Measurements from ENCODE around the gene DDX28. TPM values are rescaled to one million over a fixed set of nuclear protein-coding genes. Genes with fewer than 3 reads are reported as not detected.
A peak's percentile ranks its signal among the peaks of the same experiment; 100 is the strongest.

DDX28 gene
- total and polyA plus RNA-seq, 10 of the 15 experiments (the other 5 are each of a cell fraction or from before 2014, with no cell fraction given): 3.6 to 40.4 (median 20.0) TPM

DNA sequence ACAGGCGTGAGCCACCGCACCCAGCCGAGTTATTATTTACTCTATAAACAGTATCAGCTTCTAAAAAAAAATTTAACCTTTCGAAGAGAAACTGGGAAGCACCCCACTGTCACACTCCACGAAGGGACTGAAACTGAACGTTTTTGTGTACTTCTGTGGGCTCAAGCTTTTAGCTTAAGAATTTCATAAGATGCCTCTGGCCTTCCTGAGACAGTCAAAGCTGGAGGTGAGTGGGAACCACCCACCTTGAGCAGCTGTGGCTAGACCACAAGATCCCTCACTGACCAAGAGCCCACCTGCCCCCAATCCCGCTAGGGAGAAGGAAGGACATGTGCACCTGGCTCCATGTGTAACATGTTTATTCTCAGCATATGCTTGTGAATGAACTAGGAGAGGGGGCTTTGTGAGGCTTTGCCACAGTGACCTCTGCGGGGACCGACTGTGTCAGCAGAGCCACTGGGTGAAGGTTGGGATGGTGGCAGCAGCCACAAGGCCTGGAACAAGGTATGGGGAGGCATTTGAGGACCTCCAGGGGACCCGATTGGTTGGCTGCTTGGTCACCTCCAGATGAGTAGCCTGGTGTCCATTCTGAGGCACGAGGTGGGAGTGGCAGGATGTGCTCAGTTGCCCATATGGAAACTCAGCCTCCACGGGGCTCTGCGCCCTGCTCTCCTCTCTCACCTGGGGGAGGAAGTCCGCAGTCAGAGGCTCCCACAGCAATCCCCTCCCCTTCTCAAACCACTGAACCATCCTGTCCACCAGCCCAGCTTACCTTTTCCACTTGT is 47.5 kb downstream of the DDX28 start (continued):
- TF ChIP-seq NRF1 (conservative IDR thresholded peaks at IDR 0.05; ENCODE audit: low read depth, low read length): no peak
- TF ChIP-seq MXI1 (IDR thresholded peaks at IDR 0.05; ENCODE audit: low read depth, low read length): no peak
- peak; percentile 68; the same call in 1 of the 2 replicates for TF ChIP-seq IRF4 (IDR thresholded peaks at IDR 0.05; ENCODE audit: low read depth, low read length)
- TF ChIP-seq NFYA (IDR thresholded peaks at IDR 0.05; ENCODE audit: borderline replicate concordance, low read depth, low read length): no peak
- TF ChIP-seq JUND (IDR thresholded peaks at IDR 0.05; ENCODE audit: low read depth, low read length): no peak
- peak; percentile 94 for TF ChIP-seq TCF12 (IDR thresholded peaks at IDR 0.05; ENCODE audit: low read depth, low read length)
- peak; percentile 45; the same call in 1 of the 2 replicates for TF ChIP-seq JUNB (IDR thresholded peaks at IDR 0.05)
- TF ChIP-seq ZNF24 (IDR thresholded peaks at IDR 0.05): no peak
- TF ChIP-seq FOXM1 (IDR thresholded peaks at IDR 0.05; ENCODE audit: low read depth, low read length): peak; percentile 75
- TF ChIP-seq ASH2L (IDR thresholded peaks at IDR 0.05; ENCODE audit: borderline replicate concordance, low read depth): no peak
- TF ChIP-seq RAD51 (IDR thresholded peaks at IDR 0.05): no peak
- TF ChIP-seq POLR2A (IDR thresholded peaks at IDR 0.05; ENCODE audit: low read depth, low read length): no peak
- TF ChIP-seq STAT3 (IDR thresholded peaks at IDR 0.05; ENCODE audit: low read depth, low read length): no peak
- TF ChIP-seq BACH1 (IDR thresholded peaks at IDR 0.05; ENCODE audit: borderline replicate concordance): no peak
- TF ChIP-seq, protein P1, sequence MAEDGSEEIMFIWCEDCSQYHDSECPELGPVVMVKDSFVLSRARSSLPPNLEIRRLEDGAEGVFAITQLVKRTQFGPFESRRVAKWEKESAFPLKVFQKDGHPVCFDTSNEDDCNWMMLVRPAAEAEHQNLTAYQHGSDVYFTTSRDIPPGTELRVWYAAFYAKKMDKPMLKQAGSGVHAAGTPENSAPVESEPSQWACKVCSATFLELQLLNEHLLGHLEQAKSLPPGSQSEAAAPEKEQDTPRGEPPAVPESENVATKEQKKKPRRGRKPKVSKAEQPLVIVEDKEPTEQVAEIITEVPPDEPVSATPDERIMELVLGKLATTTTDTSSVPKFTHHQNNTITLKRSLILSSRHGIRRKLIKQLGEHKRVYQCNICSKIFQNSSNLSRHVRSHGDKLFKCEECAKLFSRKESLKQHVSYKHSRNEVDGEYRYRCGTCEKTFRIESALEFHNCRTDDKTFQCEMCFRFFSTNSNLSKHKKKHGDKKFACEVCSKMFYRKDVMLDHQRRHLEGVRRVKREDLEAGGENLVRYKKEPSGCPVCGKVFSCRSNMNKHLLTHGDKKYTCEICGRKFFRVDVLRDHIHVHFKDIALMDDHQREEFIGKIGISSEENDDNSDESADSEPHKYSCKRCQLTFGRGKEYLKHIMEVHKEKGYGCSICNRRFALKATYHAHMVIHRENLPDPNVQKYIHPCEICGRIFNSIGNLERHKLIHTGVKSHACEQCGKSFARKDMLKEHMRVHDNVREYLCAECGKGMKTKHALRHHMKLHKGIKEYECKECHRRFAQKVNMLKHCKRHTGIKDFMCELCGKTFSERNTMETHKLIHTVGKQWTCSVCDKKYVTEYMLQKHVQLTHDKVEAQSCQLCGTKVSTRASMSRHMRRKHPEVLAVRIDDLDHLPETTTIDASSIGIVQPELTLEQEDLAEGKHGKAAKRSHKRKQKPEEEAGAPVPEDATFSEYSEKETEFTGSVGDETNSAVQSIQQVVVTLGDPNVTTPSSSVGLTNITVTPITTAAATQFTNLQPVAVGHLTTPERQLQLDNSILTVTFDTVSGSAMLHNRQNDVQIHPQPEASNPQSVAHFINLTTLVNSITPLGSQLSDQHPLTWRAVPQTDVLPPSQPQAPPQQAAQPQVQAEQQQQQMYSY (CRISPR knock-in tag; IDR thresholded peaks at IDR 0.05): no peak
- TF ChIP-seq, protein P2, sequence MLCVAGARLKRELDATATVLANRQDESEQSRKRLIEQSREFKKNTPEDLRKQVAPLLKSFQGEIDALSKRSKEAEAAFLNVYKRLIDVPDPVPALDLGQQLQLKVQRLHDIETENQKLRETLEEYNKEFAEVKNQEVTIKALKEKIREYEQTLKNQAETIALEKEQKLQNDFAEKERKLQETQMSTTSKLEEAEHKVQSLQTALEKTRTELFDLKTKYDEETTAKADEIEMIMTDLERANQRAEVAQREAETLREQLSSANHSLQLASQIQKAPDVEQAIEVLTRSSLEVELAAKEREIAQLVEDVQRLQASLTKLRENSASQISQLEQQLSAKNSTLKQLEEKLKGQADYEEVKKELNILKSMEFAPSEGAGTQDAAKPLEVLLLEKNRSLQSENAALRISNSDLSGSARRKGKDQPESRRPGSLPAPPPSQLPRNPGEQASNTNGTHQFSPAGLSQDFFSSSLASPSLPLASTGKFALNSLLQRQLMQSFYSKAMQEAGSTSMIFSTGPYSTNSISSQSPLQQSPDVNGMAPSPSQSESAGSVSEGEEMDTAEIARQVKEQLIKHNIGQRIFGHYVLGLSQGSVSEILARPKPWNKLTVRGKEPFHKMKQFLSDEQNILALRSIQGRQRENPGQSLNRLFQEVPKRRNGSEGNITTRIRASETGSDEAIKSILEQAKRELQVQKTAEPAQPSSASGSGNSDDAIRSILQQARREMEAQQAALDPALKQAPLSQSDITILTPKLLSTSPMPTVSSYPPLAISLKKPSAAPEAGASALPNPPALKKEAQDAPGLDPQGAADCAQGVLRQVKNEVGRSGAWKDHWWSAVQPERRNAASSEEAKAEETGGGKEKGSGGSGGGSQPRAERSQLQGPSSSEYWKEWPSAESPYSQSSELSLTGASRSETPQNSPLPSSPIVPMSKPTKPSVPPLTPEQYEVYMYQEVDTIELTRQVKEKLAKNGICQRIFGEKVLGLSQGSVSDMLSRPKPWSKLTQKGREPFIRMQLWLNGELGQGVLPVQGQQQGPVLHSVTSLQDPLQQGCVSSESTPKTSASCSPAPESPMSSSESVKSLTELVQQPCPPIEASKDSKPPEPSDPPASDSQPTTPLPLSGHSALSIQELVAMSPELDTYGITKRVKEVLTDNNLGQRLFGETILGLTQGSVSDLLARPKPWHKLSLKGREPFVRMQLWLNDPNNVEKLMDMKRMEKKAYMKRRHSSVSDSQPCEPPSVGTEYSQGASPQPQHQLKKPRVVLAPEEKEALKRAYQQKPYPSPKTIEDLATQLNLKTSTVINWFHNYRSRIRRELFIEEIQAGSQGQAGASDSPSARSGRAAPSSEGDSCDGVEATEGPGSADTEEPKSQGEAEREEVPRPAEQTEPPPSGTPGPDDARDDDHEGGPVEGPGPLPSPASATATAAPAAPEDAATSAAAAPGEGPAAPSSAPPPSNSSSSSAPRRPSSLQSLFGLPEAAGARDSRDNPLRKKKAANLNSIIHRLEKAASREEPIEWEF (IDR thresholded peaks at IDR 0.05; ENCODE audit: insufficient replicate concordance, low read depth, low read length): no peak
- no peak for TF ChIP-seq SMC3 (IDR thresholded peaks at IDR 0.05; ENCODE audit: borderline replicate concordance, low read length)
- TF ChIP-seq PAX8 (IDR thresholded peaks at IDR 0.05): no peak
- no peak for TF ChIP-seq RAD21 (IDR thresholded peaks at IDR 0.05; ENCODE audit: insufficient read depth, low read depth, low read length)
- peak; percentile 83 for TF ChIP-seq EED (IDR thresholded peaks at IDR 0.05; ENCODE audit: low read depth)
- no peak for TF ChIP-seq MTA2 (IDR thresholded peaks at IDR 0.05; ENCODE audit: low read depth)
- TF ChIP-seq TARDBP (IDR thresholded peaks at IDR 0.05; ENCODE audit: borderline replicate concordance): no peak
- TF ChIP-seq RBBP5 (conservative IDR thresholded peaks at IDR 0.05): no peak
- TF ChIP-seq TCF3 (IDR thresholded peaks at IDR 0.05; ENCODE audit: borderline replicate concordance, insufficient read depth, low read depth, low read length): peak; percentile 89
- no peak for TF ChIP-seq NR2C1 (IDR thresholded peaks at IDR 0.05)

Data from GM12878 (cell line).